H1 (cell line): ENCODE results near the gene SLC23A2.

Source experiments
- ATF2 ChIP-seq: IDR thresholded peaks from 2 replicates; pipeline ENCODE4 v1.6.1; 2012; ENCODE audit warnings: low read length, inconsistent platforms
- CEBPB ChIP-seq: IDR thresholded peaks from 2 replicates; pipeline ENCODE4 v1.6.1; 2012; ENCODE audit warnings: low read depth, low read length
- CTCF ChIP-seq, 3 experiments: IDR thresholded peaks; 1 replicate in 2 of 3; 2 replicates in 1 of 3; pipeline versions ENCODE4 v1.5.1 to v1.6.1; 2011; ENCODE audit warnings: low read length in 3 of 3, mild to moderate bottlenecking in 3 of 3, inconsistent platforms in 2 of 3, low read depth in 1 of 3, moderate library complexity in 1 of 3; ENCODE audit not compliant: insufficient read depth in 1 of 3; ENCODE audit errors: control extremely low read depth in 1 of 3
- EGR1 ChIP-seq: IDR thresholded peaks from 2 replicates; pipeline ENCODE4 v1.6.1; 2011; ENCODE audit warnings: low read depth, low read length, borderline replicate concordance
- EZH2 ChIP-seq: fragments of 200-600 bp; sonication (generic); IDR thresholded peaks from 2 replicates; pipeline ENCODE4 v1.7.1; 2012; ENCODE audit warnings: low read depth, mild to moderate bottlenecking, moderate library complexity, low read length, inconsistent platforms; ENCODE audit not compliant: severe bottlenecking
- HDAC2 ChIP-seq, 2 experiments: fragments of 300-600 bp in 1 of 2; sonication (generic) in 1 of 2; IDR thresholded peaks; 2 replicates each; pipeline ENCODE4 v1.6.1; 2011 to 2012; ENCODE audit warnings: low read depth in 2 of 2, low read length in 2 of 2, mild to moderate bottlenecking in 2 of 2, moderate library complexity in 2 of 2, borderline replicate concordance in 1 of 2, inconsistent platforms in 1 of 2
- POLR2A ChIP-seq, 2 experiments: IDR thresholded peaks; 1 replicate in 1 of 2; 2 replicates in 1 of 2; pipeline ENCODE4 v1.6.1; 2011; ENCODE audit warnings: low read depth in 2 of 2, low read length in 2 of 2, mild to moderate bottlenecking in 2 of 2; ENCODE audit errors: control extremely low read depth in 1 of 2
- POLR2AphosphoS5 ChIP-seq: IDR thresholded peaks from 2 replicates; pipeline ENCODE4 v1.6.1; 2011; ENCODE audit warnings: low read depth, low read length
- RAD21 ChIP-seq, 2 experiments: IDR thresholded peaks in 1 of 2; conservative IDR thresholded peaks in 1 of 2; 2 replicates each; pipeline ENCODE4 v1.6.1; 2011; ENCODE audit warnings: low read depth in 2 of 2, low read length in 2 of 2, improper control_type of control experiment in 1 of 2, inconsistent platforms in 1 of 2, mild to moderate bottlenecking in 1 of 2, moderate library complexity in 1 of 2
- SP1 ChIP-seq: IDR thresholded peaks from 2 replicates; pipeline ENCODE4 v1.6.1; 2011; ENCODE audit warnings: low read depth, low read length
- SP2 ChIP-seq: IDR thresholded peaks from 2 replicates; pipeline ENCODE4 v1.6.1; 2012; ENCODE audit warnings: mild to moderate bottlenecking, low read length, inconsistent platforms
- TAF1 ChIP-seq: IDR thresholded peaks from 2 replicates; pipeline ENCODE4 v1.6.1; 2011; ENCODE audit warnings: mild to moderate bottlenecking, low read depth, low read length

GRCh38 chr20:4869290-4870193, 131.8 kb downstream of the SLC23A2 start:
- TF ChIP-seq CEBPB (no peak), TAF1 (no peak), SP2 (no peak), CTCF (IDR thresholded peaks at IDR 0.05; ENCODE audit: control extremely low read depth in 1 of 3, insufficient read depth in 1 of 3, low read depth in 1 of 3, low read length in 3 of 3) (no peak), HDAC2 (IDR thresholded peaks at IDR 0.05; ENCODE audit: borderline replicate concordance in 1 of 2, low read depth in 2 of 2, low read length in 2 of 2) (no peak), SP1 (no peak), EZH2 (no peak), RAD21 (IDR thresholded peaks at IDR 0.05 in 1 of 2, conservative IDR thresholded peaks at IDR 0.05 in 1 of 2; ENCODE audit: low read depth in 2 of 2, low read length in 2 of 2) (no peak), POLR2AphosphoS5 (no peak), ATF2 (no peak), EGR1 (no peak), POLR2A (IDR thresholded peaks at IDR 0.05; ENCODE audit: control extremely low read depth in 1 of 2, low read depth in 2 of 2, low read length in 2 of 2) (no peak)
